Fibroblast of upper back skin (primary cell): ENCODE data around the gene PACRG.
A peak's percentile ranks its signal among the peaks of the same experiment; 100 is the strongest.

Experiments used
- DNase-seq: peaks from one replicate; pipeline ENCODE4 v3.0.0-alpha.2; 2013

PACRG gene

GRCh38 chr6:162785632-162786242, 58.0 kb downstream of the PACRG start:
- DNase-seq: no peak

GRCh38 chr6:162798546-162799266, 70.9 kb downstream of the PACRG start:
- DNase-seq: no peak

- DNase-seq: no peak
Observed at GRCh38 chr6:162814426-162814973, 86.7 kb downstream of the PACRG start.

DNA sequence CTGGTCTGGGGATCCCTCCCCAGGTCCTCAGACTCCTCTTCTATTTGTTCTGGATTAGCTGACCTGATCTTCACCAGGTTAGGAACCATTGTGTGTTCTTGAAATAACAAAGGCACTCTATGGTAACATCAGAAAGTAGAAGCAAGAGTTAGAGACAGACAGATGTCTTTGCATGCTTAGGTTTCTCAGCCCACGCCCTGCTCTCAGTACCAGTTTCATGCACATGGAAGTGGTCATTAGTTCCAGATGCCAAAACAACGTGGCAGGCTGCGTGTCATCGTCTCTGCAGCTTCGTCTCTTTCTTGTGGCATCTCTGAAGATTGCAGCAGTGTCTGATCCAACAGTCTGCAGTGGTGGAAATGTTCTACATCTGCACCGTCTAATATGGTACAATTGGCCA, 89.4 kb downstream of the PACRG start:
- DNase-seq: peak; percentile 8

- DNase-seq: no peak
Observed at GRCh38 chr6:162819284-162819683, 91.5 kb downstream of the PACRG start.

DNA sequence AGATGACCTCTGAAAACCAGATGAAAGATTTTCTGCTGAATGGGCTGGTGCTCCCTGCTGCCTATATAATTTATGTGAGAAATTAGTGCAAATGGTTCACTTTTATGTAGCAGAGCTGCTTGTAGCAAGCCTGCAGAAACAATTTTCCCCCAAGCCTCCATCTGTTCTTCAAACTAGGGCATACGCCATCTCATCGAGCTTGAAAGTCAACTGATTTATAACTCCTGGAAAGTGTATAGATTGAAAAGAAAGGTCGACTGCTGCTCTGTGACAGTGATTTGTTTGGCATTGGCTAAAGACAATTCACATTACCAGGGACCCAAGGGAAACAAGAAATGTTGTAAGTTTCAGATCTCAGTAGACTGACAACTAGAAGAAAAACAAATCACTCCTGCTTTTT, 93.3 kb downstream of the PACRG start:
- DNase-seq: no peak

- DNase-seq: no peak
Observed at GRCh38 chr6:162825597-162825996, 97.8 kb downstream of the PACRG start.

DNA sequence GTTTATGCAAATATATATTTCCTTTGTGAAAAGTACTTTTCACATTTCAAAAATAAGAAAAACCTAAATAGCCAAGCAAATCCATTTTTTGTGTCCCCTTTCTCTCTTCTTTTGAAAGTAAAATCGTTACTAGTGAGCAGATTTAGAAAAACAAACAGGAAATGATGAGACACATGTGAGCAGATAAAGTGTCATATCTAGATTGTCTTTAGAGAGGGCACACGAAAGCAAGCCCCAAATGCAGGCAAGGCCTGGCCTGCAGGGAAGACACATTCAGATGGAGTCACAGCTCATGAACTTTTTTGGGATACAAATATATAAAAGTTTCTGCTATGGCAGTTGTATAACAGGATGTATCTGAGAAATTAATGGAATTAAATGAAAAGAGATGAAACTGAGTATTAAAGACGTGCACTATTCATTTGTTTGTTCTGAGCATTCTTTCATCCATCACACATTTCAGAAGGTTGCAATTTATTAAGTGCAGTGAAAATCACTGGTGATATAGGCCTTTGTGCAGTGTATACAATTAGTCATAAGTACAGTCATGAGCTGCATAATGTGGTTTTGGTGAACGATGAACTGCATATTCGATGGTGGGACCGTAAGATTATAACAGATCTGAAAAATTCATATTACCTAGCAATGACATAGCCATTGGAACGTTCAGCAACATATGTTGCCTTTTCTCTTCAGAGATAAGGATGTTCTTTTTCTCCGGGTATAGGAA, 101.4 kb downstream of the PACRG start:
- peak; percentile 7 for DNase-seq

GRCh38 chr6:162833776-162834175, 106.0 kb downstream of the PACRG start:
- DNase-seq: no peak

- no peak for DNase-seq
Observed at GRCh38 chr6:162845972-162846371, 118.2 kb downstream of the PACRG start.

- DNase-seq: no peak
Observed at GRCh38 chr6:162846723-162847122, 118.9 kb downstream of the PACRG start.

DNA sequence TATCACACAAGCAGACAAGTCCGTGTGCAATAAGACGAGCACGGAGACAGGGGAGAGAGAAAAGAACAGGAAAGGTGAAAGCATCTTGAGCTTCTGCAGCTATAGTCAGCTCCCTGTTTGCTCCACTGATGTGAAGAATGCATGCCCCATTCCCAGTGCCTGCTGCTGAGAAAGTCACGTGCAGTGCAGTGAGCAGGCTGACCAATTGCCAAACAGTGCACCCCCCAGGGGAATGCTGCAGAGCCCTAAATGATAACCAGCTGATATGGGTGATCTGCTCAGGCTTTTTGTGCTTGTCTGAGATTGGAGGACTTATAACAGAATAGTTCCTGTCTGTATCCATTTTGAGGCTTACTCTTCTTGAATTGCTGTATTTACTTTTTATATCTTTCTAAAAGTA, 121.5 kb downstream of the PACRG start:
- peak; percentile 10 for DNase-seq

GRCh38 chr6:162852192-162852591, 124.4 kb downstream of the PACRG start:
- no peak for DNase-seq

DNA sequence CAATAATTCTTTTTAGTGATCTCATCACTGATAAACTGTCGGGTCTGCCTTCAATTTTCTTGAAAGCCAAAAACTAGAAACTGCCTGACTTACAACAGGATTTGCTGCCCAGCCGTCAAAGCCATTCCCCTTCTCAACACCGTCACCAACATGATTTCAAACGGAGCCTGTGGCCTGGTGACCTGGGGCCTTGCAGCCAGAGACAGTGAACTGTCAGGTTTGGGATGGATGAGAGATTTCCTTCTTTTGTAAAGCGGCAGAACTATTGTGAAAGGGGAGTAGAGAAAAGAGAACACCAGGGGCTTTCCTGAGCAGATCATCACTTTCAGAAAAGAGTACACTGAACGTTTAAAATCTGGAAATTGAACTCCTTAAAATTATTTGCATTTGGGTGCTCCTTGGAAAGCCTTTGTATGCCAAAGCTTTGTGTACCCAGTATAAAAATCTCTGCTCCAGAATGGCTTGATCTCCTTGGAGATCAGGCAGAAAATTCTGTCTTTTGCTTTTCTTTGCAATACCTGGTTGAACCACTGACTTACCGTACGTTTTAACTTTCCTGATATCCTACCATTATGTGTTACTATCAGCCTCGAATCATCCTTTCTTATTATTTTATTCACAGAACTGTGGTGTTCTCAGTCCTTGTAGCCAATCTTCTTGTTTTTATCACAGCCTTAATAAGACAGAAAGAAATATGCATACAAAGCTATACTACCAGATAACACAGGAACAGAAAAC, 125.2 kb downstream of the PACRG start:
- DNase-seq: no peak

- no peak for DNase-seq
Observed at GRCh38 chr6:162854228-162854627, 126.5 kb downstream of the PACRG start.

DNA sequence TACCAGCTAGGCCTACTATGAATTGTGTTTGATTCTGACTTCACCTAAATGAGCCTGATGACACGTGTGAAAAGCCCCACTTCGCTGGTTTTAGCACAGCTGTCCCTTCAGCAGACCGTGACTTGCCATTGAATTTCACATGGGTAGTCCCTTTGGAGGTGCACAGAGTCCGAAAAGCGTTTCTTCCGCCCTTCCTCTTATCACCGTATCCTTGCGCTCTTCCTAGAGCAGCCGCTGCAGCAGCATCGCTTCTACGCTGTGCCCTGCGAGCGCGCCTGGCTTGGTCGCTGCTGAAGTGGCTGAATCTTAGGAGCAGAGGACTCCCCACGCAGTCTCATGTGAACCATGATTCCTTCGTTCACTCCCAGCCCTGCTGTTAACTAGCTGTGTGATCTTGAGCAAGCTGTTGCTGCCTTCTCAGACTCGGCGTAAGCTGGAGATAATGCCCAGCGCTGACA, 127.0 kb downstream of the PACRG start:
- no peak for DNase-seq

- peak; percentile 93 for DNase-seq
Observed at GRCh38 chr6:162856885-162857284, 129.1 kb downstream of the PACRG start.

DNA sequence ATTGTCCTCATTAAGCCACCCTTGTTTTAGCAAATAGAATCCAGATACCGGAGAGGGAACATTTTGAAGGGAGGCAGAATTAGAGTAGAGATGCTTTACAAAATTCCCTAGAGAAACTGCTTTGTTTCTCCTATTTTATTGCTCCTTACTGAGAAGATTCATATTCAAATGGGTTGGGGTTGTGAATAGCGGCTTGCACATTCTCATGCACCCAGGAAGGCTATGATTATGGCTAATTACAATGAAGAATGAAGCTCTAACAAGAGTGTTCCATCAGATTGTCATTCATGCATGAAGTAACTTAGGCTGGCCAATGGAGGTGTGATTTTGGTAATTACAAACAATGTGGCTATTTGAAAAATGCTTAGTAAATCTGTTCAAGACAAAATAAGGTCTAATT, 129.6 kb downstream of the PACRG start:
- no peak for DNase-seq

DNA sequence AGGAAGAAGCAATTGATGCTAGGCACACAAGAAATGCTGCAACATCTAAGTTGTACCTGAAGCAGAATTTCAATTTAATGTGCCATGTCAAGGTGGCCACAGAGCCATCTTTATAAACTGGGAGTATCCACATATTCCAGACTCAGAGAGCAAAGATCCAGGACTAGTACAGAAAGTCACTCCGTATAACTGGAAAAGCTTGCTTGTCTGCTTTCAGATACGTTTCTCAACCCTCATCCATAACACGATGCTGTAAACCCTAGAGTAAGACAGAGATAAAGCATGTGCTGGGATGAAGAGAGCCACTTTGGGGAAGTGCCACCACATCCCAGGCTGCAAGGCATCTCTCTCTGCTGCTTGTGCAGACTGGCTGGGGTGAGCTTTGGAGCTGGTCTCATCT, 134.7 kb downstream of the PACRG start:
- DNase-seq: no peak

DNA sequence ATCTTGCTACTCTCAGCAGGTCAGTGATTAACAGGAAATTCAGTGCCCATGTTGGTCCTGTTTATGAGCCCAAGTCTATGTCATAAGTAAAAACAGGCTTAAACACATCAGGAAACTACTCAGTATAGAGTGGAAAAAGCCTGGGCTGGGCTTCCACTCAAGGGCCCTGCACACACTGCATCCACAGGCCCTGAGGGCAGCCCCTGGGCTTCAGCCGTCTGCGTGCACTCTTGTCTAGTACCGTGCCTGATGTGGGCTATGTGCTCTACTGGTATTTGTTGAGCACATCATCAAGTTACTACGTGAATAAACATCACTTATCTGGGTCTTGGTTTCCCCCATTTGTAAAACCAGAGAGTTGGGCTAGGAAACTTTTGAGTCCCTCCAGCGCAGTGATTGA, 135.2 kb downstream of the PACRG start:
- DNase-seq: no peak

GRCh38 chr6:162863821-162864220, 136.0 kb downstream of the PACRG start:
- DNase-seq: no peak

GRCh38 chr6:162864911-162865310, 137.1 kb downstream of the PACRG start:
- peak; percentile 89 for DNase-seq

GRCh38 chr6:162866656-162867055, 138.9 kb downstream of the PACRG start:
- no peak for DNase-seq
